ENCODE data around the gene TNS2.
"Not testable (repeated sequence)": the region's sequence is repeated elsewhere in the genome, so short reads cannot be mapped to it uniquely, and the experiment has no call there.

TNS2 gene

GRCh38 chr12:53096089-53096741, 46.4 kb downstream of the TNS2 start:
- no peak for DNase-seq

- DNase-seq = no peak
Measured at GRCh38 chr12:53096759-53097158, 46.9 kb downstream of the TNS2 start.

- DNase-seq = no peak
Measured at GRCh38 chr12:53097207-53097563, 47.3 kb downstream of the TNS2 start.

GRCh38 chr12:53097564-53098353, 47.9 kb downstream of the TNS2 start, which contains the start of gene IGFBP6:
TSS of gene IGFBP6 (plus strand) at chr12:53097667. CDS start at chr12:53097718, 51 bp downstream.
- peak; percentile 53 for DNase-seq

- DNase-seq = no peak
Measured at GRCh38 chr12:53098354-53098981, 48.6 kb downstream of the TNS2 start.

GRCh38 chr12:53099071-53099882, 49.4 kb downstream of the TNS2 start:
- peak; percentile 85 for DNase-seq

GRCh38 chr12:53100466-53101151, 50.7 kb downstream of the TNS2 start:
- no peak for DNase-seq

GRCh38 chr12:53101266-53101665, 51.4 kb downstream of the TNS2 start:
- DNase-seq = no peak

GRCh38 chr12:53101931-53102781, 52.3 kb downstream of the TNS2 start:
- DNase-seq = no peak

- no peak for DNase-seq
Measured at GRCh38 chr12:53102883-53103807, 53.3 kb downstream of the TNS2 start, which contains the start of gene SOAT2. TSS of gene SOAT2 (plus strand) at chr12:53103486. CDS start at chr12:53103578, 92 bp downstream.

GRCh38 chr12:53103860-53104305, 54.0 kb downstream of the TNS2 start:
- no peak for DNase-seq

- no peak for DNase-seq
Measured at GRCh38 chr12:53105256-53105655, 55.4 kb downstream of the TNS2 start.

- no peak for DNase-seq
Measured at GRCh38 chr12:53105712-53106439, 56.0 kb downstream of the TNS2 start.

GRCh38 chr12:53107122-53107521, 57.3 kb downstream of the TNS2 start:
- no peak for DNase-seq

- DNase-seq = not testable (repeated sequence)
Measured at GRCh38 chr12:53112431-53112830, 62.6 kb downstream of the TNS2 start.

GRCh38 chr12:53113136-53113705, 63.4 kb downstream of the TNS2 start:
- no peak for DNase-seq

GRCh38 chr12:53113951-53114350, 64.1 kb downstream of the TNS2 start:
- no peak for DNase-seq

All from stimulated activated CD4-positive, alpha-beta T cell treated with anti-CD3 and anti-CD28 coated beads, Interleukin-12 subunit alpha, Interleukin-12 subunit beta, amount 100 ng/mL, for 4 hours (primary cell).